GM19372 (cell line): ENCODE measurements around the gene PGP.

Experiments used
- ATAC-seq: cut with Tn5 transposase; IDR thresholded peaks from one replicate; pipeline ENCODE4 v1.9.1; 2021; ENCODE audit warnings: mild to moderate bottlenecking, low read depth, moderate library complexity; ENCODE audit not compliant: unreplicated experiment

Gene PGP

GRCh38 chr16:2170587-2171435 is 43.8 kb downstream of the PGP start:
- no peak for ATAC-seq

- no peak for ATAC-seq
These were observed 44.6 kb downstream of the PGP start for GRCh38 chr16:2170080-2170479.

GRCh38 chr16:2167068-2167638 is 47.5 kb downstream of the PGP start:
- no peak for ATAC-seq

DNA sequence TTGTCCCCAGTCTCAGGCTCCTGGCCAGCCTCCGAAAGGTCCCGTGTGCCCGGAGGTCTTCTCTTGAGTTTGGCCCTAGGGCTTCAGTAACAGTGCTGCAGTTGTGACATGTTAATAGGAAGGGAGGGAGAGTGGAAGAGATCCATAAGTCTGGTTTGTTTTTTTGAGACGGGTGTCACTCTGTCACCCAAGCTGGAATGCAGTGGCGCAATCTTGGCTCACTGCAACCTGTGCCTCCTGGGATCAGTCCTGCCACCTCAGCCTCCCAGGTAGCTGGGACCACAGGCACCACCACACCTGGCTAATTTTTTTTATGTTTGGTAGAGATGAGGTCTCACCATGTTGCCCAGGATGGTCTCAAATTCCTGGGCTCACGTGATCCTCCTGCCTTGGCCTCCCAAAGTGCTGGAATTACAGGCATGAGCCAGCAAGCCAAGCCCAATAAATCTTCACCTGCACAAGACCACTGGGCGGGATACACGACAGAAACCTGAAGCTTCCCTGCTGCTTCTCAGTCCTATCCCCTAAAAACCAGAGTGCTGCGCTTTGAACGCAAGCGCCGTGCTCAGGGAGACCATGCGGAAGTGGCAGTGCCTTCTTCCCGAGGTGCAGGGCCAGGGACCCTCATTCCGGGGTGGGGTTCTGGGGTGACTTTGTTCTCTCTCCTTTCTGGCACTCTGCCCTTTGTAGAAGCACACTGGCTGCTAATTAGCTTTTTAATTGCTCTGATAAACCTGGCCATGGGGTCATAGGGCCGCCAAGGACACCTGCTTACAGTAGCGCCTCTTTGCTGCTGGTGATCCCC is 48.2 kb downstream of the PGP start:
- ATAC-seq, result no peak

DNA sequence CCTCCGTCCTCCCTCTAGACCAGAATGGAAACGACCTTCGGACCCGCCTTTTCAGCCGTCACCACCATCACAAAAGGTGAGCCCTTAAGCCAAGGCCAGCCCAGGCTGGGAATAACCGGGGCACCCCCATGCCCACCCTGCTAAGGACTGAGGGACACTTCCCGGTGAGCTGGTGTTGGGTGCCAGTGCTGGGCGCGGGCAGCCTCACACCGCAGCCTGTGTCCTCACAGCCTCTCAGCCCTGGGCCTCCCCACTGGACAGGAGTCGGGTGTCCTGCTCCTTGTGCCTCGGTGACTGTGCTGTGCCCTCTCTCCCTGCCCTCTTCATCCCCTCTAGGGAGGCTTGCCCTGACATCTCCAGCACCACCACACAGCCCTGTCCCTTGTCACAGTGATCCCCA is 48.8 kb downstream of the PGP start:
- no peak for ATAC-seq

- ATAC-seq, result no peak
These were observed 51.3 kb downstream of the PGP start for GRCh38 chr16:2163211-2163881.

GRCh38 chr16:2162676-2163118 is 51.9 kb downstream of the PGP start:
- no peak for ATAC-seq

GRCh38 chr16:2161911-2162310 is 52.7 kb downstream of the PGP start:
- no peak for ATAC-seq
